Measurements from ENCODE around the gene TFAP2A.

GRCh38 chr6:10409233-10409721 is 5.6 kb downstream of the TFAP2A start:
- TF ChIP-seq CTCF (IDR thresholded peaks at IDR 0.05) (no peak), POLR2A (IDR thresholded peaks at IDR 0.05) (no peak), EP300 (IDR thresholded peaks at IDR 0.05) (no peak), POLR2AphosphoS5 (IDR thresholded peaks at IDR 0.05) (no peak)
